Pulmonary artery endothelial cell (primary cell): ENCODE measurements around the gene NTRK2. TPM values are rescaled to one million over a fixed set of nuclear protein-coding genes. Genes with fewer than 3 reads are reported as not detected.

Experiments
- DNase-seq: peaks from one replicate; pipeline ENCODE4 v3.0.0-alpha.2; 2011; ENCODE audit warnings: low read depth, low spot score
- total RNA-seq: library from RNA; depleted of rRNA; stranded (reverse); fragments of >200 nt; gene quantifications from 2 replicates; pipeline ENCODE4 v1.2.3, GENCODE V29; 2014

The NTRK2 gene
- total RNA-seq, 1 donor from 2014 or later, result under 0.01 TPM

DNA sequence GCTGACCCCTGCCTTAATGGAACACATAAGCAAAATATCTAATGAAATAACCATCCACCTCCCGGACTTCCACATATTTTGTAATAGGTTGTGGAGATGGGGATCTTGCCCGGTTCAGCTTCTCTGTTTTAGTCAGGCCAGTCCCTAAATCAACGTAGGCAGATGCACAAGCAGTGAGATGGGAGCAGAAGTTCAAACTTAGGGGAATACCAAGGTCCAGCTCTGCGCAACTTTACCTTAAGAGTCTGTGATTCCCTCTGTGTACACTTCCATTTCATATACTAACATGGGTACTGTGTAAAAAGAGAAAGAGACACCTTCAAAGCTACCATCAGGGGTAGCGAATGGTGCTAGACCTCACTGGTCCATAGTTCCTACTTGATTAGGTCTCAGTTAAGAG is 110.9 kb downstream of the NTRK2 start:
- DNase-seq, result no peak

DNA sequence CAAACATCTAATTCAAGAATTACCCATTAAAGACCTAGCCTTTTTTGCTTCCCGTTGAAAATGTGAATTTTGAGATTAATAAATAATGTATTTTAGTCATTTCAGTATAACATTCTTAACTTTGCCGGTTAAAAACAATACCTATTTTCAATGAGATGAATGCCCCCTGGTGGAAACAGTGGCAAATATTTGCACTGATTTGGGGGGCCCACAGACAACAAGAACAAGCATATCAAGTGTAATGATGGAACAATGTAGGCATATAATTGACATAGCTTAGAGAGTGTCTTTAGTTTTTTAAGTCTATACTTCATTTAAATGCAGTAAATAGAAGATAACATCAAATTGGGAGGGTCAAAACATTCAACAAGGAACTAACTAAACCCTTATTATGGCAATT is 111.9 kb downstream of the NTRK2 start:
- no peak for DNase-seq

GRCh38 chr9:84781931-84782866 is 112.7 kb downstream of the NTRK2 start:
- DNase-seq, result peak; percentile 65

- DNase-seq, result no peak
These were observed 116.4 kb downstream of the NTRK2 start for GRCh38 chr9:84785792-84786547.

GRCh38 chr9:84788803-84789462 is 119.4 kb downstream of the NTRK2 start:
- no peak for DNase-seq

- no peak for DNase-seq
These were observed 119.9 kb downstream of the NTRK2 start for GRCh38 chr9:84789463-84789830.

GRCh38 chr9:84791643-84792042 is 122.1 kb downstream of the NTRK2 start:
- DNase-seq, result no peak

GRCh38 chr9:84793251-84793650 is 123.7 kb downstream of the NTRK2 start:
- no peak for DNase-seq

DNA sequence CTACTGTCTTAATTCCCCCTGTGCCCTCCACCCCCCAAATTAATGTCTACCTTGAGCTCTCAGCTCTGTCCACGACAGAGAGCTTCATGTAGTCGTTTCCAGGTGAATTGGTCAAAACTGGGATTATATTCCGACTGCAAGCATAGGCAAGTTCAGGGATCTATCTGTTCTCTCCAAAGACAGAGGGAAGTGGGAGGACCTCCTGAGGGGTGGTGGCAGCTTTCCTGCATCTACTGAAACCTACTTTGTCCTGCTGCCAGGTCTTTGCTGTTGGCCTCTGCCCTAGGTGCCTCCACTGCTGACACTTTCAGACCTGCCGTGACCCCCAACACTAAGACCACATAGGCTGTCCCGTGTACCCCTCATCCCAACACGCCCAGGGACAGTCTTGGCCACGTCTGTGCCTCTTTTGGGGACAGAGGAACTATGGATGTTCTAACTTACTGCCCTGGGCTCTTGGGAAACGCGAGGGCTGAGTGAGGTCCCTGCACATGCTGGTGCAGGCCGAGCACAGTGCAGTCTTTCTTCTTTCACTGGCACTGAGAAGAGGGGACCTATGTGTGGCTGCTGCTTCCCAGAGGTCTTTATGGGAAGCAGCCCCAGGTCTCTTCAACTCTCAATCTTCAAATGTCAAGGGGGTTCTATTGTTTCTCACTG is 125.6 kb downstream of the NTRK2 start:
- no peak for DNase-seq

GRCh38 chr9:84796404-84796803 is 126.9 kb downstream of the NTRK2 start:
- DNase-seq, result no peak

GRCh38 chr9:84799251-84799650 is 129.7 kb downstream of the NTRK2 start:
- no peak for DNase-seq

DNA sequence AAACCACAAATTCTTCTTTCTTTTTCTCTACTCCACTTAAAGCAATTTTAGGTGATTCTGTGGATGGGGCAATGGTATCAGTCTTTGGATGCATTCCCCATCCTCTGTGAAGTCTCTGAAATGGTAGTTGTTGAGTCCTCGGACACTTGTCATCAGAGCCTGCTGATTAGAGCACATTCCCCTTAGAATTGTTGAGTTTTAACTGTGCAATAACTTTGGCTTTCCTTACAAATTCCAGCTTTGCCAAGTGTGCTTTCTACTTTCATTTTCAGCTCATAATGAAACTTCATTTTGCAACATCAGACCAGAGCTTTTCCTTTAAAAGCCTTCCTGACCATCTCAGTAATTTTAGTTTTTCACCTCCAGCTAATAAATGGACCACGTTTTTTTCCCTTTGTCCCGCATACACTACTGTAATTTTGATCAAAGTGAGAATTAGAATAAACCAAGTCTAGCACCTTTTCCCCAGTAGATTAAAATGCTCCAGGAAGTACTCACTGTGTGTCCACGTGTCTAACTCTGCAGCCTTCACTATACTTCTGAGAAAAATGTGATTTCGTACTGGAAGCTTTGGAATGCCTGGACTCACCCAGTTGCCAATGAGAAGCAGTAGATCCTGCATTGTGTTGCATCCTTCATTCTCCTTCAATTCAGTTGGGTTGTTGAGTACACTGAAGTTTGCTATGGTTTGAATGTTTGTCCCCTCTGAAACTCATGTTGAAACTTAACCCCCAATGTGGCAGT is 135.6 kb downstream of the NTRK2 start:
- DNase-seq, result no peak

DNA sequence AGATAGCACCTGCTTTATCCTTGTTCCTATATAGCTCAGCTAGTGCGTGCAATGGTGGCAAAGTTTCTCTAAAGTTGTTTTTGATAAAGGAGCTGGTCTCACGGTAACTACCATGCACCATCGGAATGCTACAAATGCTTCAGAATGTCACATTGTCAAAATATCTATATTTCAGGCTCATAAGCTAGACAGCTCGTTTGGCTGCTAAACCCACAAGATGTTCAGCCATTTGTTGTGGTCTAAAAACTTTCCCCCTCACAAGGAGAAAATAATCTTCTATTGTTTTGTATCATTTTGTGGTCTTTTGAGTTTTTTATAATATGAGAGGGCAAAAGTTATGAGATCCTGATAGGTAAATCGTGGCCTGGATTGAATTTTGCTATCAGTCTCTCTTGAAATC is 137.9 kb downstream of the NTRK2 start:
- DNase-seq, result no peak

DNA sequence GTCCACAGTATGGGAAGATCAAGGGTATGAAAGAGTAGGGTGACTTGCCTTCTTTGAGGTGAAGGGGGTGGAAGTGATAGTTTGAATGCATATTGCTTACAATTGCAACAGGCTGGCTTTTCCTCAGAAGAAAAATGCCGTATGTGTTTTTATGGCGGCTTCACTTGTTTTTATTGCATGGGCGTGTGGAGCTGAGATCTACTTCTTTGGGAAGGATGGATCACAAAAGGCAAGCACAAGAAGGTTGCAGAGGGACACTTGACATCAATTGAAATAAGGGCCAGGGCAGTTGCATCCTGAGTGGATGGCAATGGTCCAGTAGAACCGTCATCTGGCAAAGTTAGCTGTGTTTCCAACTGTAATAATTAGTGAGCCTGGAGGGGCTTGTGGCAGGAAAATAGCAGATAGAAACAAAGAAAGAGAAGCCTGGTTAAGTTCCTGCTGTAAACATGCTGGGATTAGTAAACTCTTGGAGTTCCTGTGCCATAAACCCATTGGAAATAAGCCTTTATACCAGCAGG is 138.4 kb downstream of the NTRK2 start:
- DNase-seq, result no peak

DNA sequence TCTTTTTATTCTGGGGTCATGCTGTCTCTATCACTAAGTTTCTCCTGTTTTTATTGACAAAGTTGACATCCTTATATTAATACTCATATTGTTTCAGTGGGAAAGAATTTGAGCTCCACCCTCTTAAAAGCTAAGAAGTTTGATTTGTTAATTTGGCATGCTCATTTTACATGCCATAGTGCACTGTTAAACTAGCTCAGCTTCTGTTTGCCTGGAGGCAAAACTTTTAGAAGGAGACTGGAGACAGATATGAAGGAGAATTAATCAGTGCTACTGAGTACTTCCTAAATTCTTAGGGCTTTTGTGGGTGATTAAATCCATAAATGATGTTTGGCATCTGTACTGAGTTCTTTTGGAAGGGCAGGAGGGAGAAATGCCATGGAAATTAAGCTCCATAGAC is 138.9 kb downstream of the NTRK2 start:
- no peak for DNase-seq

DNA sequence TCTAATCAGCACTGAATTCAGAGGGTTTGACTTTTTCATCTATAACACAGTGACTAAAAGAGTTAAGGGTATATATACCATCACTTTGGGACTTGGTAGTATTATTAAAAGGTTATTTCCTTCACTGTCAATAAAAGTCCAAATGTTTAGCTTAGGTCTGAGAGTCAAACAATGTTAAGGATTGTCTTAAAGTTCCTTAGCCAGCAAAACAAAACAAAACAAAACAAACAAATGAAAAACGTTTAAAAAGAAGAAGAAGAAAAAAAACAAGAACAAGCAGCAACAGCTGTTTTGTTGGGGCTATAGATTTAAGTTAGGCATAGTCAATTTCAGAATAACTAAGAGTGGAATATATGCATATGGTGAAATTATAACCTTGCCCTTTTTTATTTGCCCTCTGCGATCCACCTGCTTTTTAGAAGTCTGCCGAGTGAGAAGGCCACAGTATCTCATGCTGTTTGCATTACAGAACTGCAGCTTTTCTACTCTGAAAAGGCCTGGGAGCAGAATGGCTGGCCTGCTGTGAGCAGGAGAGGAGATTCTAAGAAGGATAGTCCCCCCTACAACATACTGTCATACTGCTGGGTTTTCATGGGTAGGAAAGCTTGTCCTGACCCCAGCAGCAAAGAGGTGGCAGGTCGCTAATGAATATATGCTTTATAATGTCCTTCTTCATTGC is 141.7 kb downstream of the NTRK2 start:
- DNase-seq, result no peak

DNA sequence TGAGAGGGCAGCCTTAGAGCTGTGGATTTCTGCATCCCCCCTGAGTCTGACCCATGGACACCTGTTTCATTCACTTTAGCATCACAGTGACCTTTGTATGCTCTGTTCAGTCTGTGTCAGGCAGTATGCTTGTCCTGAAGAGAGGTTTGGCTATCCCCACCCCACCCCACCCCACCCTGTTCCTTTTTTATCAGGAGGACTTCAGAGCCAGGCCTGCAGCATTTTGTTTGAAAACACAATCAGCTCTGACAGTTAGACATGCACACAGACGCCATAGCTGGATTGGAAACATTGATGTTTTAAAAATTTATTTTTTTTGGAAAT is 142.2 kb downstream of the NTRK2 start:
- DNase-seq, result no peak

DNA sequence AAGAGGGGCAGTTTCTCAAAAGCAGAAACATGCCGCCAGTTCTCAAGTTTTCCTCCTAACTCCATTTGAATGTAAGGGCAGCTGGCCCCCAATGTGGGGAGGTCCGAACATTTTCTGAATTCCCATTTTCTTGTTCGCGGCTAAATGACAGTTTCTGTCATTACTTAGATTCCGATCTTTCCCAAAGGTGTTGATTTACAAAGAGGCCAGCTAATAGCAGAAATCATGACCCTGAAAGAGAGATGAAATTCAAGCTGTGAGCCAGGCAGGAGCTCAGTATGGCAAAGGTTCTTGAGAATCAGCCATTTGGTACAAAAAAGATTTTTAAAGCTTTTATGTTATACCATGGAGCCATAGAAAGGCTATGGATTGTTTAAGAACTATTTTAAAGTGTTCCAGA is 142.8 kb downstream of the NTRK2 start:
- no peak for DNase-seq

- DNase-seq, result no peak
These were observed 143.3 kb downstream of the NTRK2 start for GRCh38 chr9:84812847-84813246.

- DNase-seq, result no peak
These were observed 146.0 kb downstream of the NTRK2 start for GRCh38 chr9:84815554-84815953.
